Liver (tissue), 9 donors: ENCODE measurements around the gene PRG3. TPM values are rescaled to one million over a fixed set of nuclear protein-coding genes. Genes with fewer than 3 reads are reported as not detected.

Experiments used
- DNase-seq: peaks from one replicate; pipeline ENCODE4 v3.0.0-alpha.2; 2017; ENCODE audit warnings: low spot score
- H3K27ac ChIP-seq, 2 donors: one replicate each; pipeline ENCODE4 v1.7.0; 2013; ENCODE audit warnings: inconsistent platforms in 2 of 2, low read length in 2 of 2, control low read depth in 1 of 2, low read depth in 1 of 2, mild to moderate bottlenecking in 1 of 2
- H3K27me3 ChIP-seq, 4 donors: one replicate each; pipeline versions ENCODE4 v1.6.1 to v1.7.0; 2013; ENCODE audit warnings: low read length in 3 of 4, inconsistent platforms in 1 of 4, mild to moderate bottlenecking in 1 of 4, moderate library complexity in 1 of 4; ENCODE audit not compliant: control insufficient read depth in 4 of 4, insufficient read depth in 4 of 4
- H3K36me3 ChIP-seq, 4 donors: one replicate each; pipeline versions ENCODE4 v1.6.1 to v1.7.0; 2013; ENCODE audit warnings: low read length in 3 of 4, mild to moderate bottlenecking in 3 of 4, low read depth in 1 of 4, moderate library complexity in 1 of 4; ENCODE audit not compliant: control insufficient read depth in 4 of 4, insufficient read depth in 3 of 4
- H3K4me1 ChIP-seq, 4 donors: one replicate each; pipeline versions ENCODE4 v1.6.1 to v1.7.0; 2013; ENCODE audit warnings: low read length in 3 of 4, mild to moderate bottlenecking in 3 of 4, moderate library complexity in 1 of 4; ENCODE audit not compliant: control insufficient read depth in 4 of 4, insufficient read depth in 4 of 4
- H3K4me3 ChIP-seq, 3 donors: one replicate each; pipeline versions ENCODE4 v1.6.1 to v1.7.0; 2013; ENCODE audit warnings: low read length in 3 of 3, control low read depth in 1 of 3, low read depth in 1 of 3, mild to moderate bottlenecking in 1 of 3
- H3K9ac ChIP-seq, 2 donors: one replicate each; pipeline ENCODE4 v1.7.0; 2013; ENCODE audit warnings: low read length in 2 of 2, mild to moderate bottlenecking in 2 of 2, moderate library complexity in 2 of 2, control low read depth in 1 of 2, low read depth in 1 of 2
- H3K9me3 ChIP-seq, 4 donors: one replicate each; pipeline versions ENCODE4 v1.6.1 to v1.7.0; 2013; ENCODE audit warnings: low read length in 3 of 4; ENCODE audit not compliant: control insufficient read depth in 4 of 4
- EGR1 ChIP-seq, 2 donors: IDR thresholded peaks; 2 replicates each; pipeline ENCODE4 v1.6.1; 2016 to 2018; ENCODE audit warnings: antibody characterized with exemption in 2 of 2, low read depth in 2 of 2
- FOXA2 ChIP-seq: IDR thresholded peaks from 2 replicates; pipeline ENCODE4 v1.6.1; 2016; ENCODE audit warnings: antibody characterized with exemption
- HNF4G ChIP-seq: IDR thresholded peaks from 2 replicates; pipeline ENCODE4 v1.6.1; 2016; ENCODE audit warnings: antibody characterized with exemption
- TAF1 ChIP-seq: conservative IDR thresholded peaks from 2 replicates; pipeline ENCODE4 v1.6.1; 2016; ENCODE audit warnings: antibody characterized with exemption, mild to moderate bottlenecking
- WGBS: extraction: QIAGEN DNeasy Blood & Tissue Kit; methylation state at CpG from one replicate; pipeline ENCODE4 v1.1.7; 2013; 5-methylcytosine and 5-hydroxymethylcytosine counted together
- polyA plus RNA-seq, 2 donors: library from polyadenylated mRNA; stranded (reverse) in 1 of 2; unstranded in 1 of 2; fragments of 200-250 nt in 1 of 2; fragments of >200 nt in 1 of 2; fragmentation: Nextera tagmentation in 1 of 2; extraction: Ambion mirVana in 1 of 2; gene quantifications; one replicate each; pipeline versions ENCODE4 v1.2.1 to v1.2.3, GENCODE V29; 2013 to 2015
- total RNA-seq, 2 donors: library from RNA; depleted of rRNA; stranded (reverse); fragments of >200 nt; gene quantifications; one replicate each; pipeline ENCODE4 v1.2.3, GENCODE V29; 2014
- TF ChIP-seq, protein P1 (sequence below): IDR thresholded peaks from 2 replicates; pipeline ENCODE4 v1.6.1; 2016; ENCODE audit warnings: antibody characterized with exemption
- TF ChIP-seq, protein P2 (sequence below): IDR thresholded peaks from 2 replicates; pipeline ENCODE4 v1.6.1; 2016; ENCODE audit warnings: antibody characterized with exemption, mild to moderate bottlenecking
- TF ChIP-seq, protein P3 (sequence below): IDR thresholded peaks from 2 replicates; pipeline ENCODE4 v1.6.1; 2016; ENCODE audit warnings: antibody characterized with exemption
- TF ChIP-seq, protein P4 (sequence below): fragments of 150-350 bp; IDR thresholded peaks from 2 replicates; pipeline ENCODE4 v1.5.1; 2017; ENCODE audit warnings: improper control_type of control experiment, low read depth, low read length; ENCODE audit not compliant: missing input control
- donor health status: healthy.
- donor health status: healthy.
- donor health status: healthy.
- donor health status: healthy.
- donor health status: healthy.

Gene PRG3
- total and polyA plus RNA-seq, 4 donors = 0.22 to 4.9 TPM; not detected in 2

DNA sequence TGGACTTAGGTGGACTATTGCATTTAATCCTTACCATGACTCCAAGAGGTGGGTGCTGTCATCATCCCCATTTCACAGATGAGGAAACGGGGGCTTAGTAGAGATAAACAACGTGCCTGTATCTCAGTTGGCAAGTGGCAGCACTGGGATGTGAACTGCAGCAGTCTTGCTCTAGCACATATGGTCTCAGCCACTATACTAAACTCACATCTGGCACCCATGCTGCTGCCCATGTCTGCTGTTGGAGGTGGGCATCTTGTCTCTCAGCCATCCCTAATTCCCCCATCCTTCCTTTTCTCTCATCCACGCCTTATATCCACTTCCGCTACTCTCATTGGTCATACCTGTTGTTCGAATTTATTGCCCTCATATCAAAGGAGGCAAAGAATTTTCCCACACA is 3.8 kb downstream of the PRG3 start:
- Histone ChIP-seq H3K4me1 (no peaks in the 10 kb centered on the region), H3K9me3 (no peaks in the 10 kb centered on the region), H3K9ac (no peak overlapping the region), H3K4me3 (no peak overlapping the region), H3K27ac (no peak overlapping the region), H3K27me3 (no peaks in the 10 kb centered on the region), H3K36me3 (no peaks in the 10 kb centered on the region)
- WGBS = 75% methylated on average over 5 of the region's 5 CpGs
- DNase-seq = no peak
- TF ChIP-seq, protein P1, sequence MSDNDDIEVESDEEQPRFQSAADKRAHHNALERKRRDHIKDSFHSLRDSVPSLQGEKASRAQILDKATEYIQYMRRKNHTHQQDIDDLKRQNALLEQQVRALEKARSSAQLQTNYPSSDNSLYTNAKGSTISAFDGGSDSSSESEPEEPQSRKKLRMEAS = no peak

DNA sequence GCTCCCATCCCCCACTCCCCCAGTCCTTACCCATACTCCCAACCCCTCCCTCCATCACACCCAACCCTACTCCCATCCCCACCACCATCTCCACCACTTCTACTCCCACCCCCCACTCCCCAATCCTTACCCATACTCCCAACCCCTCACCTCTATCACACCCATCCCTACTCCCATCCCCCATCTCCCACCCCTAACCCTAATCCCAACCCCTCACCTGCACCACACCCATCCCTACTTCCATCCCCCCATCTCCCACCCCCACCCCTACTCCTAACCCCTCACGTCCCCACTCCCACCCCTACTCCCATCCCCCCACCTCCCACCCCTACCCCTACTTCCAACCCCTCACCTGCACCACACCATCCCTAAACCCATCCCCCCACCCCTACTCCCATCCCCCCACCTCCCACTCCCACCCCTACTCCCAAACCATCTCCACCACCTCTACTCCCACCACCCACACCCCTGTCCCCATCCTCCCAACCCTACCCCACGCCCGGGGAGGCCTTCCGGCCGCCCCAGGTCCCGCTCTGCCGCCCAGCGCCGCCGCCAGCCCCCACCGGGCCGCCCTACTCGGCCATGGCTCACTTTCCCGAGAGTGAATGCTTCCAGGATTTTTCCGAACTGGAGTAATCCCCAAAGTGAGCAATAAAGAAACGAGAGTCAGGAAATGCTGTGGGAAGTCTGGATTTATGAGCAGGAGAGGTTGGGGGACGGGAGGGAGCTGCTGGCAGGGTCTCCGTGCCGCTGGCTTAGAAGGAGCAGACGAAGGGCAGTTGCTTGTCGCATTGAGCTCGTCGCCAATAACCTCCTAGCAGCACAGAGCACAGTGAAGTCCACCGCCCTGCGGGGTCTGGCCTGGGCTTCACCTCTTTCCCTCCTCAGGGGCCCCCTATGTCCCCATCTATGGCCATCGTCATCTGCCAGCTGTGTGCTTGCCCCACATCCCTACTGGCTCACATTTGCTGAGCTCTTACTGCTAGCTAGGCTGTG is 4.6 kb downstream of the PRG3 start:
- no peak overlapping the region for H3K4me3 ChIP-seq
- H3K9me3 ChIP-seq = no peaks in the 10 kb centered on the region
- H3K4me1 ChIP-seq = no peaks in the 10 kb centered on the region
- DNase-seq = no peak
- no peaks in the 10 kb centered on the region for H3K36me3 ChIP-seq
- no peak overlapping the region for H3K27ac ChIP-seq
- no peaks in the 10 kb centered on the region for H3K27me3 ChIP-seq
- TF ChIP-seq HNF4G (no peak), FOXA2 (no peak), TAF1 (no peak), EGR1 (IDR thresholded peaks at IDR 0.05; ENCODE audit: low read depth in 2 of 2) (no peak)
- TF ChIP-seq, protein P2, sequence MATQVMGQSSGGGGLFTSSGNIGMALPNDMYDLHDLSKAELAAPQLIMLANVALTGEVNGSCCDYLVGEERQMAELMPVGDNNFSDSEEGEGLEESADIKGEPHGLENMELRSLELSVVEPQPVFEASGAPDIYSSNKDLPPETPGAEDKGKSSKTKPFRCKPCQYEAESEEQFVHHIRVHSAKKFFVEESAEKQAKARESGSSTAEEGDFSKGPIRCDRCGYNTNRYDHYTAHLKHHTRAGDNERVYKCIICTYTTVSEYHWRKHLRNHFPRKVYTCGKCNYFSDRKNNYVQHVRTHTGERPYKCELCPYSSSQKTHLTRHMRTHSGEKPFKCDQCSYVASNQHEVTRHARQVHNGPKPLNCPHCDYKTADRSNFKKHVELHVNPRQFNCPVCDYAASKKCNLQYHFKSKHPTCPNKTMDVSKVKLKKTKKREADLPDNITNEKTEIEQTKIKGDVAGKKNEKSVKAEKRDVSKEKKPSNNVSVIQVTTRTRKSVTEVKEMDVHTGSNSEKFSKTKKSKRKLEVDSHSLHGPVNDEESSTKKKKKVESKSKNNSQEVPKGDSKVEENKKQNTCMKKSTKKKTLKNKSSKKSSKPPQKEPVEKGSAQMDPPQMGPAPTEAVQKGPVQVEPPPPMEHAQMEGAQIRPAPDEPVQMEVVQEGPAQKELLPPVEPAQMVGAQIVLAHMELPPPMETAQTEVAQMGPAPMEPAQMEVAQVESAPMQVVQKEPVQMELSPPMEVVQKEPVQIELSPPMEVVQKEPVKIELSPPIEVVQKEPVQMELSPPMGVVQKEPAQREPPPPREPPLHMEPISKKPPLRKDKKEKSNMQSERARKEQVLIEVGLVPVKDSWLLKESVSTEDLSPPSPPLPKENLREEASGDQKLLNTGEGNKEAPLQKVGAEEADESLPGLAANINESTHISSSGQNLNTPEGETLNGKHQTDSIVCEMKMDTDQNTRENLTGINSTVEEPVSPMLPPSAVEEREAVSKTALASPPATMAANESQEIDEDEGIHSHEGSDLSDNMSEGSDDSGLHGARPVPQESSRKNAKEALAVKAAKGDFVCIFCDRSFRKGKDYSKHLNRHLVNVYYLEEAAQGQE = no peak
- TF ChIP-seq, protein P1 = no peak
- TF ChIP-seq, protein P3, sequence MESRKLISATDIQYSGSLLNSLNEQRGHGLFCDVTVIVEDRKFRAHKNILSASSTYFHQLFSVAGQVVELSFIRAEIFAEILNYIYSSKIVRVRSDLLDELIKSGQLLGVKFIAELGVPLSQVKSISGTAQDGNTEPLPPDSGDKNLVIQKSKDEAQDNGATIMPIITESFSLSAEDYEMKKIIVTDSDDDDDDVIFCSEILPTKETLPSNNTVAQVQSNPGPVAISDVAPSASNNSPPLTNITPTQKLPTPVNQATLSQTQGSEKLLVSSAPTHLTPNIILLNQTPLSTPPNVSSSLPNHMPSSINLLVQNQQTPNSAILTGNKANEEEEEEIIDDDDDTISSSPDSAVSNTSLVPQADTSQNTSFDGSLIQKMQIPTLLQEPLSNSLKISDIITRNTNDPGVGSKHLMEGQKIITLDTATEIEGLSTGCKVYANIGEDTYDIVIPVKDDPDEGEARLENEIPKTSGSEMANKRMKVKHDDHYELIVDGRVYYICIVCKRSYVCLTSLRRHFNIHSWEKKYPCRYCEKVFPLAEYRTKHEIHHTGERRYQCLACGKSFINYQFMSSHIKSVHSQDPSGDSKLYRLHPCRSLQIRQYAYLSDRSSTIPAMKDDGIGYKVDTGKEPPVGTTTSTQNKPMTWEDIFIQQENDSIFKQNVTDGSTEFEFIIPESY = no peak
- TF ChIP-seq, protein P4, sequence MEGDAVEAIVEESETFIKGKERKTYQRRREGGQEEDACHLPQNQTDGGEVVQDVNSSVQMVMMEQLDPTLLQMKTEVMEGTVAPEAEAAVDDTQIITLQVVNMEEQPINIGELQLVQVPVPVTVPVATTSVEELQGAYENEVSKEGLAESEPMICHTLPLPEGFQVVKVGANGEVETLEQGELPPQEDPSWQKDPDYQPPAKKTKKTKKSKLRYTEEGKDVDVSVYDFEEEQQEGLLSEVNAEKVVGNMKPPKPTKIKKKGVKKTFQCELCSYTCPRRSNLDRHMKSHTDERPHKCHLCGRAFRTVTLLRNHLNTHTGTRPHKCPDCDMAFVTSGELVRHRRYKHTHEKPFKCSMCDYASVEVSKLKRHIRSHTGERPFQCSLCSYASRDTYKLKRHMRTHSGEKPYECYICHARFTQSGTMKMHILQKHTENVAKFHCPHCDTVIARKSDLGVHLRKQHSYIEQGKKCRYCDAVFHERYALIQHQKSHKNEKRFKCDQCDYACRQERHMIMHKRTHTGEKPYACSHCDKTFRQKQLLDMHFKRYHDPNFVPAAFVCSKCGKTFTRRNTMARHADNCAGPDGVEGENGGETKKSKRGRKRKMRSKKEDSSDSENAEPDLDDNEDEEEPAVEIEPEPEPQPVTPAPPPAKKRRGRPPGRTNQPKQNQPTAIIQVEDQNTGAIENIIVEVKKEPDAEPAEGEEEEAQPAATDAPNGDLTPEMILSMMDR = no peak
- no peak overlapping the region for H3K9ac ChIP-seq
- WGBS = 75% methylated on average over 26 of the region's 26 CpGs
